OCI-LY7 (cell line): ENCODE results near the gene BLM.

Experiments used
- EZH2phosphoT487 ChIP-seq: fragments of 200-600 bp; sonication (generic); IDR thresholded peaks from 2 replicates; pipeline ENCODE4 v1.6.1; 2018; ENCODE audit warnings: low read depth, borderline replicate concordance, mild to moderate bottlenecking, mixed run types, antibody characterized with exemption, low read length, moderate library complexity, mixed read lengths
- TF ChIP-seq, protein P1 (sequence below): fragments of 200-600 bp; sonication (generic); conservative IDR thresholded peaks from 2 replicates; pipeline ENCODE4 v1.5.1; 2014; ENCODE audit warnings: mild to moderate bottlenecking, antibody characterized with exemption, low read length, moderate library complexity, mixed read lengths

DNA sequence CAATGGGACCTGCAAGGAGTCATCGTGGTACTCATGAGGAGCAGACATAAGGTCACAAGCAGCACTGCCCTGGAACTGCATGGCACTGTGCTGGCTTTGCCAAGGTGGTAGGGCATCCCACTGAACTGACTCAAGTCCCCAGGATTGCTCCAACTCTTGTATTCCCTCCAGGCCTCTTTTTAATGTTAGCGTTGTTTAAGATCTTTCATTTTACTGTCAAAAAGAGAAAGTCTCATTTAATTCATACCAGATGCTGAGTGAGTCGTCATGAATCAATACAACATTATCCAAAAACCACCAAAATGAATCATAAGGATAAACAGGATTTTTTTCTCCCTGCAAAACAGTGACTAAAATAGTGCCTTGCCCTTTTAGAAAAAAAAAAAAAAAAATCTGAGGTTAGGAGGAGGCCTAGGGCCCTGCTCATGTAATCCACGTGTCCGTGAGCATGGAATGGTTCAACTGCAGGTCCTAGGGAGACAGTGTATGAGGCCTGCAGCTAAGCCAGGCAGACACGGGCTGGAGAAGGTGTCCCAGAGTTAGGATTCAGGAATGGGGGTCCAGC, 36.7 kb upstream of the BLM start:
- TF ChIP-seq, protein P1, sequence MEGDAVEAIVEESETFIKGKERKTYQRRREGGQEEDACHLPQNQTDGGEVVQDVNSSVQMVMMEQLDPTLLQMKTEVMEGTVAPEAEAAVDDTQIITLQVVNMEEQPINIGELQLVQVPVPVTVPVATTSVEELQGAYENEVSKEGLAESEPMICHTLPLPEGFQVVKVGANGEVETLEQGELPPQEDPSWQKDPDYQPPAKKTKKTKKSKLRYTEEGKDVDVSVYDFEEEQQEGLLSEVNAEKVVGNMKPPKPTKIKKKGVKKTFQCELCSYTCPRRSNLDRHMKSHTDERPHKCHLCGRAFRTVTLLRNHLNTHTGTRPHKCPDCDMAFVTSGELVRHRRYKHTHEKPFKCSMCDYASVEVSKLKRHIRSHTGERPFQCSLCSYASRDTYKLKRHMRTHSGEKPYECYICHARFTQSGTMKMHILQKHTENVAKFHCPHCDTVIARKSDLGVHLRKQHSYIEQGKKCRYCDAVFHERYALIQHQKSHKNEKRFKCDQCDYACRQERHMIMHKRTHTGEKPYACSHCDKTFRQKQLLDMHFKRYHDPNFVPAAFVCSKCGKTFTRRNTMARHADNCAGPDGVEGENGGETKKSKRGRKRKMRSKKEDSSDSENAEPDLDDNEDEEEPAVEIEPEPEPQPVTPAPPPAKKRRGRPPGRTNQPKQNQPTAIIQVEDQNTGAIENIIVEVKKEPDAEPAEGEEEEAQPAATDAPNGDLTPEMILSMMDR, result no peak
- TF ChIP-seq EZH2phosphoT487, result no peak
